PC-9 (cell line): ENCODE results near the gene LRMDA. TPM values are rescaled to one million over a fixed set of nuclear protein-coding genes. Genes with fewer than 3 reads are reported as not detected.

Source experiments
- BruUV-seq: library from RNA; stranded (reverse); fragments of 400-500 nt; replicated peaks from 2 replicates; lab custom pipeline; 2021; lab: Mats Ljungman, UMichigan
- CTCF ChIA-PET: fragments of 300-600 bp; sonication (Branson Sonifier 250); formaldehyde crosslinking; loops from one replicate; lab custom pipeline; 2022; ENCODE audit warnings: antibody characterized with exemption; lab: Charles Lee
- POLR2A ChIA-PET: fragments of 300-600 bp; sonication (Branson Sonifier 250); formaldehyde crosslinking; loops from one replicate; lab custom pipeline; 2022; ENCODE audit warnings: antibody characterized with exemption; ENCODE audit not compliant: unreplicated experiment; lab: Charles Lee
- DNase-seq, 2 experiments: peaks; one replicate each; pipeline versions ENCODE4 v3.0.0 to v3.0.0-alpha.2; 2015 to 2022; ENCODE audit warnings: mixed read lengths in 1 of 2
- H2AFZ ChIP-seq: fragments of 200-600 bp; sonication (generic); 2 replicates; pipeline ENCODE4 v1.8.1; 2017; ENCODE audit warnings: antibody characterized with exemption
- H3F3A ChIP-seq: fragments of 200-600 bp; sonication (generic); 2 replicates; pipeline ENCODE4 v1.8.1; 2017; ENCODE audit warnings: antibody characterized with exemption, mild to moderate bottlenecking, low read depth; ENCODE audit not compliant: insufficient read depth
- H3K27ac ChIP-seq: fragments of 200-600 bp; sonication (generic); 2 replicates; pipeline ENCODE4 v1.6.1; 2016; ENCODE audit warnings: mixed run types
- H3K27me3 ChIP-seq: fragments of 200-600 bp; sonication (generic); 2 replicates; pipeline ENCODE4 v1.6.1; 2016; ENCODE audit warnings: low read depth, mixed run types; ENCODE audit not compliant: insufficient read depth
- H3K36me3 ChIP-seq: fragments of 200-600 bp; sonication (generic); 2 replicates; pipeline ENCODE4 v1.6.1; 2016; ENCODE audit warnings: low read depth, mixed run types
- H3K4me1 ChIP-seq: fragments of 200-600 bp; sonication (generic); replicated peaks from 2 replicates; pipeline ENCODE4 v1.6.1; 2016; ENCODE audit warnings: mixed run types; ENCODE audit not compliant: insufficient read depth
- H3K4me2 ChIP-seq: fragments of 200-600 bp; sonication (generic); 2 replicates; pipeline ENCODE4 v1.6.1; 2017; ENCODE audit warnings: mixed run types
- H3K4me3 ChIP-seq: fragments of 200-600 bp; sonication (generic); 2 replicates; pipeline ENCODE4 v1.6.1; 2016; ENCODE audit warnings: mixed run types
- H3K79me2 ChIP-seq: fragments of 200-600 bp; sonication (generic); 2 replicates; pipeline ENCODE4 v1.6.1; 2017; ENCODE audit warnings: low read depth, mixed run types
- H3K9me2 ChIP-seq: fragments of 200-600 bp; sonication (generic); 2 replicates; pipeline ENCODE4 v1.8.1; 2017; ENCODE audit warnings: mild to moderate bottlenecking; ENCODE audit not compliant: insufficient read depth
- H3K9me3 ChIP-seq: fragments of 200-600 bp; sonication (generic); 2 replicates; pipeline ENCODE4 v1.8.1; 2016; ENCODE audit warnings: low read depth; ENCODE audit not compliant: insufficient read depth
- H4K20me1 ChIP-seq: fragments of 200-600 bp; sonication (generic); 2 replicates; pipeline ENCODE4 v1.8.1; 2017; ENCODE audit not compliant: insufficient read depth
- CTCF ChIP-seq: fragments of 200-600 bp; sonication (generic); conservative IDR thresholded peaks from 2 replicates; pipeline ENCODE4 v1.6.1; 2017; ENCODE audit warnings: mixed run types, antibody characterized with exemption, mild to moderate bottlenecking, moderate library complexity
- EZH2 ChIP-seq: fragments of 200-600 bp; sonication (generic); IDR thresholded peaks from 2 replicates; pipeline ENCODE4 v1.8.0; 2017; ENCODE audit warnings: antibody characterized with exemption, low read depth
- intact Hi-C: fragments of 100-400 bp; cut with micrococcal nuclease; formaldehyde crosslinking; loops from one replicate; pipeline ENCODE4 v1.10.0; 2022; ENCODE audit not compliant: unreplicated experiment
- total RNA-seq: library from RNA; stranded (reverse); gene quantifications from 2 replicates; pipeline ENCODE4 v1.2.3, GENCODE V29; 2021

Gene LRMDA
- total RNA-seq, 1 experiment from 2014 or later, result not detected

- CTCF ChIA-PET, result no interaction called here
- DNase-seq, result no peak
- no TSS peak for BruUV-seq
These were observed 541.3 kb downstream of the LRMDA start for GRCh38 chr10:75972491-75973276.

GRCh38 chr10:75974080-75974479 lies 542.7 kb downstream of the LRMDA start:
- Histone ChIP-seq H3K9me2 (no peaks in the 10 kb centered on the region), H3K36me3 (no peaks in the 10 kb centered on the region), H3K27ac (no peak overlapping the region), H4K20me1 (no peaks in the 10 kb centered on the region), H3K27me3 (no peaks in the 10 kb centered on the region), H3K4me3 (no peak overlapping the region), H3F3A (no peaks in the 10 kb centered on the region), H3K79me2 (no peaks in the 10 kb centered on the region), H3K4me2 (no peak overlapping the region), H3K9me3 (no peaks in the 10 kb centered on the region), H2AFZ (no peak overlapping the region), H3K4me1 (no peaks in the 10 kb centered on the region)
- POLR2A ChIA-PET, result no interaction called here
- no TSS peak for BruUV-seq
- intact Hi-C loops, result no loop called here
- DNase-seq, result no peak
- TF ChIP-seq CTCF (no peak), EZH2 (no peak)
- CTCF ChIA-PET, result no interaction called here

More at GRCh38 chr10:75972491-75973276, 541.3 kb downstream of the LRMDA start:
- Histone ChIP-seq H2AFZ (no peak overlapping the region), H3K4me1 (no peaks in the 10 kb centered on the region), H3K79me2 (no peaks in the 10 kb centered on the region), H3K4me2 (no peak overlapping the region), H3K27ac (no peak overlapping the region), H3K9me2 (no peaks in the 10 kb centered on the region), H3K27me3 (no peaks in the 10 kb centered on the region), H3K36me3 (no peaks in the 10 kb centered on the region), H3K9me3 (no peaks in the 10 kb centered on the region), H3F3A (no peaks in the 10 kb centered on the region), H4K20me1 (no peaks in the 10 kb centered on the region), H3K4me3 (no peak overlapping the region)
- POLR2A ChIA-PET, result no interaction called here
- intact Hi-C loops, result no loop called here
- no peak for TF ChIP-seq EZH2
- TF ChIP-seq CTCF, result no peak

- CTCF ChIA-PET, result no interaction called here
These were observed 545.3 kb downstream of the LRMDA start for GRCh38 chr10:75976681-75977080.

More at GRCh38 chr10:75976681-75977080, 545.3 kb downstream of the LRMDA start:
- Histone ChIP-seq H3K4me3 (no peak overlapping the region), H3K79me2 (no peaks in the 10 kb centered on the region), H3K4me1 (no peaks in the 10 kb centered on the region), H3K9me3 (no peaks in the 10 kb centered on the region), H3K36me3 (no peaks in the 10 kb centered on the region), H2AFZ (no peak overlapping the region), H3K27ac (no peak overlapping the region), H4K20me1 (no peaks in the 10 kb centered on the region), H3F3A (no peaks in the 10 kb centered on the region), H3K27me3 (no peaks in the 10 kb centered on the region), H3K9me2 (no peaks in the 10 kb centered on the region), H3K4me2 (no peak overlapping the region)
- no peak for TF ChIP-seq EZH2
- no TSS peak for BruUV-seq
- POLR2A ChIA-PET, result no interaction called here
- no peak for DNase-seq
- intact Hi-C loops, result no loop called here
